Upper lobe of right lung (tissue), 1 donor: ENCODE results near the gene MBTPS1. TPM values are rescaled to one million over a fixed set of nuclear protein-coding genes. Genes with fewer than 3 reads are reported as not detected.

Experiments used
- ATAC-seq: fragments of 200-7000 bp; cut with Tn5 transposase; one replicate; pipeline ENCODE4 v1.9.1; 2020; ENCODE audit warnings: mild to moderate bottlenecking, moderate library complexity
- DNase-seq: peaks from one replicate; pipeline ENCODE4 v3.0.0-alpha.2; 2020
- H3K27ac ChIP-seq: fragments of 200-600 bp; one replicate; pipeline ENCODE4 v1.8.0; 2022
- H3K27me3 ChIP-seq: fragments of 200-600 bp; one replicate; pipeline ENCODE4 v1.8.0; 2022; ENCODE audit warnings: mild to moderate bottlenecking
- H3K36me3 ChIP-seq: fragments of 200-600 bp; one replicate; pipeline ENCODE4 v1.8.0; 2022
- H3K4me1 ChIP-seq: fragments of 200-600 bp; one replicate; pipeline ENCODE4 v1.8.0; 2022
- H3K4me3 ChIP-seq: fragments of 200-600 bp; one replicate; pipeline ENCODE4 v1.8.0; 2022; ENCODE audit warnings: mild to moderate bottlenecking
- H3K9me3 ChIP-seq: fragments of 200-600 bp; one replicate; pipeline ENCODE4 v1.8.0; 2022
- intact Hi-C: fragments of 100-400 bp; cut with DNase I; formaldehyde crosslinking; loops from one replicate; pipeline ENCODE4 v1.11.0; 2022
- total RNA-seq: library from RNA; stranded (reverse); fragmentation: NEBNext Ultra II Directional; extraction: Animal tissue kit (Norgen Biotek cat#: 25700); gene quantifications from one replicate; pipeline ENCODE4 v1.2.1, GENCODE V29; 2021
- TF ChIP-seq, protein P1 (sequence below): fragments of 200-600 bp; IDR thresholded peaks from one replicate; pipeline ENCODE4 v1.8.0; 2022; ENCODE audit warnings: antibody characterized with exemption
- donor health status: DM: no; HTN: yes; CAD: no; lungs with severe emphysema.

MBTPS1 gene
- total RNA-seq, 1 donor from 2014 or later: 97.5 TPM

DNA sequence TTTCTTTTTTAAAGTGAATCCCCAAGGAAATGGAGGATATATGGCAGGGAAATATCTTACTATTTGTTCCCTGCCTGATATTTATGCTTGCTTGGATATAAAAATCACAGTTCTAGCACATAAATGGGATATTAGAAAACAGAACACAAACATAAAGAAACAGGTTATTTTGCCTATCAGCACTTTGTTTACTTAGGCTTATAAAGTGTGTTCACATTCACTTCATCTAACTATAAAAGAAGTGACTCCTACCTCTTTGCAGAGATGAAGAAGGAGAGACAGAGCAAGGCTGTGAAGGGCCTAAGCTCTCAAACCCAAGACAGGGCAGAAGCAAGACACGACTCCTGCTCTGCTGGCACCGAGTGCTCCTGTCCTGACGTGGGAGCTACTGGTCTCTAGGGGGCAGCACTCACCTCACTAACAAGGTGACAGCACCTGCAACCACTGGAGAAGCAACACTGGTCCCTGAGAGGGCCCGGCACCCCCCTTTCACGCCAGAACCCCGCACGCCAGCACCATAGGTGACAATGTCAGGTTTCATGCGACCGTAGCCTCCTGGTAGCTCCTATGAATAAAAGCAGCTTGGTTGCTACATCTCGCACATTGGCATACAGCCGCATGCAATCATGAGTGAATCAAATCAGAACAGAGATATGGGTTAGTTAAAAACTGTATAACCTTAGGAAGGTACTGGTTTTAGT is 32.0 kb downstream of the MBTPS1 start:
- H3K27ac ChIP-seq: no peak overlapping the region
- no peaks in the 10 kb centered on the region for H3K9me3 ChIP-seq
- no peaks in the 10 kb centered on the region for H3K27me3 ChIP-seq
- peak; percentile 94 for ATAC-seq
- peaks cover 11% of the 10 kb centered on the region for H3K4me1 ChIP-seq
- peak; percentile 73 for DNase-seq
- H3K4me3 ChIP-seq: no peak overlapping the region
- TF ChIP-seq, protein P1, sequence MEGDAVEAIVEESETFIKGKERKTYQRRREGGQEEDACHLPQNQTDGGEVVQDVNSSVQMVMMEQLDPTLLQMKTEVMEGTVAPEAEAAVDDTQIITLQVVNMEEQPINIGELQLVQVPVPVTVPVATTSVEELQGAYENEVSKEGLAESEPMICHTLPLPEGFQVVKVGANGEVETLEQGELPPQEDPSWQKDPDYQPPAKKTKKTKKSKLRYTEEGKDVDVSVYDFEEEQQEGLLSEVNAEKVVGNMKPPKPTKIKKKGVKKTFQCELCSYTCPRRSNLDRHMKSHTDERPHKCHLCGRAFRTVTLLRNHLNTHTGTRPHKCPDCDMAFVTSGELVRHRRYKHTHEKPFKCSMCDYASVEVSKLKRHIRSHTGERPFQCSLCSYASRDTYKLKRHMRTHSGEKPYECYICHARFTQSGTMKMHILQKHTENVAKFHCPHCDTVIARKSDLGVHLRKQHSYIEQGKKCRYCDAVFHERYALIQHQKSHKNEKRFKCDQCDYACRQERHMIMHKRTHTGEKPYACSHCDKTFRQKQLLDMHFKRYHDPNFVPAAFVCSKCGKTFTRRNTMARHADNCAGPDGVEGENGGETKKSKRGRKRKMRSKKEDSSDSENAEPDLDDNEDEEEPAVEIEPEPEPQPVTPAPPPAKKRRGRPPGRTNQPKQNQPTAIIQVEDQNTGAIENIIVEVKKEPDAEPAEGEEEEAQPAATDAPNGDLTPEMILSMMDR: peak; percentile 67
- H3K36me3 ChIP-seq: peaks cover 88% of the 10 kb centered on the region
- intact Hi-C loops: loop anchor here (10.0 kb wide), 1 partner anchor 100 kb away; the partner anchor contains the start of gene TAF1C

DNA sequence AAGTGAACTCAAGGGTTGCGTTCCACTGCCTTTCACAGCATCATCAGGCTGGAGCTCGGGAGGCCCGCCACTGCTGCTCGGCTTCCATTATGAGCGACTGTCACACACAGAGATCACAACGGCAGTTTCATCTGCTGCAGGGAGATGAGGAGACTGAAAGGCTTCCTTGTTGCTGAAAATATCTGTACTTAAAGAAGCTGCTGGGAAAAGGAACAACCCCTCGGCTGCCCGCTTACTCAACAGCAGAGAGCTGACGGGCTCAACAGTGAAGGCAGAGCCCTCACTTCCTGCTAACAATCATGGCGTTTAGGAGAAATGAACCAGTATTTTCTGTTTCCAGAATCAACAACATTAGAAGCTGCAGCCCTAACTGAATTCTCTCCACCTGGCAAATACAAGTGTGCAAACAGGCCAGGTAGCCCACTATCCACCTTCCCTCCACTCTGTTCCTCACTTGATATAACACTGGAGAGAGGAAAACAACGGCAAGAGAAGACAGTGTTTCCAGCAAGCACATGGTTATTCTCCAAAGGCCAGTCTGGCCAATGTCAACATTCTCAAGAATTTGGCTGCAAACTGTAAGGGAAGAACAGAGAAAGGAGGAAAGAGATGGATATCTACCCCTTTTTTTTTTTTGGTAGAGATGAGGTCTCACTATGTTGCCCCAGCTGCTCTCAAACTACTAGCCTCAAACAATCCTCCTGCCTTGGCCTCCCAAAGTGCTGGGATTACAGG is 33.7 kb downstream of the MBTPS1 start:
- ATAC-seq (peak; percentile 16), DNase-seq (no peak)
- Histone ChIP-seq H3K4me3 (no peak overlapping the region), H3K9me3 (no peaks in the 10 kb centered on the region), H3K36me3 (peaks cover 86% of the 10 kb centered on the region), H3K4me1 (peaks cover 11% of the 10 kb centered on the region), H3K27ac (no peak overlapping the region), H3K27me3 (no peaks in the 10 kb centered on the region)
- intact Hi-C loops: loop anchor here (10.0 kb wide), 1 partner anchor 102 kb away; the partner anchor contains the start of gene TAF1C
- TF ChIP-seq, protein P1: no peak

DNA sequence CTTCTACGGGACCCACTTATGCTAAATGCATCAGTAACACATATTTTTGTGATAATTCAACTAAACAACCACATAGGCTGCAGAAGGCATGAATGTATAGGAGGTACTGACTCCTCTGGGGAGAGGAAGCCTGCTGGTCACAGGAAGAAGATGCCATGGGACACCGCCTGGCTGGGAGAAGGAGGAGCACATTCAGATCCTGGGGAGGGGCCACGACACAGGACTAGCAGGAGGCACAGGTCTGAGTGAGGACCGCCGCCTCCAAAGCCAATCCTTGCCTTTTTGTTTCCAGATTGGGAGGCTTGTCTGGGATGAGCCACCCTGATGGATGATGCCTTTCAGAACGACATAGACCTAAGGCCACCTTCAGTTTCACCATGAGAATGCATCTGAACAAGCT is 34.6 kb downstream of the MBTPS1 start:
- ATAC-seq: no peak
- H3K36me3 ChIP-seq: peaks cover 86% of the 10 kb centered on the region
- H3K9me3 ChIP-seq: no peaks in the 10 kb centered on the region
- H3K4me3 ChIP-seq: no peak overlapping the region
- TF ChIP-seq, protein P1: no peak
- no peak overlapping the region for H3K27ac ChIP-seq
- H3K4me1 ChIP-seq: peaks cover 11% of the 10 kb centered on the region
- H3K27me3 ChIP-seq: no peaks in the 10 kb centered on the region
- no peak for DNase-seq
- intact Hi-C loops: loop anchor here (10.0 kb wide), 1 partner anchor 103 kb away; the partner anchor contains the start of gene TAF1C

DNA sequence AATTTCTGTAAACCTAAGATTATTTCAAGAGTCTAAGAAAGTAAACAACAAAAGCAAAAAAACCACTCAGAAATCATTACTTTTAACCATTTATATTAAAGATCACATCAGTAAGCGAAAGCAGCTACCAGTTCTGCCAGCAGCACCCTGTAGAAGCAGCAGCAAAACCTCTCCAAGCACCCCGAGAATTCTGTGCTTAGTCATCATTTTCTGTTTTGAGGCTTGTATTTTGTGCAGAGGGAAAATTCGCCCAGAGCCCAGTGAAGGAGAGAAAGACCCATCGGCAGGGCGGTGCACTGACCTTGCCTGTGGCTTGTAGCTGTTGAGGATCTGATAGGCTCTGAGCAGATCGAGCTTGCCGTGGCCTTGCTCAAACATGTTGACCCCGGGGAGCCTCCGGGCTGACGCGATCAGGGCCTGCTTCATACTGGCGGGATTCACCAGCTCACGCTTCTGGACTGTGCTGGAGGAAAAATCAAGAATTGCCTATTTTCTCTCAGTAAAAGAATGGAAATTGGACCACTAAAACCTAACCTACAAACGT is 35.2 kb downstream of the MBTPS1 start:
- no peaks in the 10 kb centered on the region for H3K9me3 ChIP-seq
- DNase-seq (no peak), ATAC-seq (no peak)
- no peak overlapping the region for H3K27ac ChIP-seq
- H3K4me3 ChIP-seq: no peak overlapping the region
- TF ChIP-seq, protein P1: no peak
- H3K27me3 ChIP-seq: no peaks in the 10 kb centered on the region
- intact Hi-C loops: loop anchor here (10.0 kb wide), 1 partner anchor 103 kb away; the partner anchor contains the start of gene TAF1C
- peaks cover 86% of the 10 kb centered on the region for H3K36me3 ChIP-seq
- peaks cover 11% of the 10 kb centered on the region for H3K4me1 ChIP-seq

DNA sequence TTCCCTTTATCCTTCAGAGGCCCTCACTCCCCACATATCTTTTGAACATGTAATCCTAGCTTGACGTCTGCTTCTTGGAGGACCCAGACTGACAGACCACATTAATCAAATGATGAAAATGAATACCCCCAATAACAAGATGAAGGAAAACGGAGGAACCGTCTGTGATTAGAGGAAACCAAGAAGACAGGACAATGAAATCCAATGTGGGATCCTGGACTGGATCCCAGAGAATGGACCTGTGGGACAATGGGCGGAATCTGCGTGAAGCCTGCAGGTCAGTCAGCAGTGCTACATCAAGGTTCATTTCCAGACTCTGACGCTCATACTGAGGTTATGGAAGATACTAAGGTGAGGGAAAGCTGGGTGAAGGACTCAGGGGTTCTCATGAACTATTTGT is 35.9 kb downstream of the MBTPS1 start:
- Histone ChIP-seq H3K4me1 (peaks cover 7% of the 10 kb centered on the region), H3K27me3 (no peaks in the 10 kb centered on the region), H3K27ac (no peak overlapping the region), H3K9me3 (no peaks in the 10 kb centered on the region), H3K36me3 (peaks cover 86% of the 10 kb centered on the region), H3K4me3 (no peak overlapping the region)
- intact Hi-C loops: loop anchor here (10.0 kb wide), 1 partner anchor 104 kb away; the partner anchor contains the start of gene TAF1C
- DNase-seq (no peak), ATAC-seq (no peak)
- TF ChIP-seq, protein P1: no peak
